ACC112 (cell line): Measurements from ENCODE around the gene ZC3H18.
A peak's percentile ranks its signal among the peaks of the same experiment; 100 is the strongest.

Source experiments
- H2AFZ ChIP-seq: fragments of 200-600 bp; sonication (generic); one replicate; pipeline ENCODE4 v1.6.0; 2017; ENCODE audit warnings: antibody characterized with exemption, low read length; ENCODE audit not compliant: unreplicated experiment
- H3K27ac ChIP-seq: fragments of 200-600 bp; sonication (generic); 2 replicates; pipeline ENCODE4 v1.5.1; 2014; ENCODE audit warnings: low read depth, mild to moderate bottlenecking, antibody characterized with exemption, low read length, moderate library complexity
- H3K27me3 ChIP-seq: fragments of 200-600 bp; sonication (generic); 2 replicates; pipeline ENCODE4 v1.6.1; 2014; ENCODE audit warnings: mild to moderate bottlenecking, antibody characterized with exemption, low read length, moderate library complexity, mixed read lengths; ENCODE audit not compliant: insufficient read depth
- H3K36me3 ChIP-seq: fragments of 200-600 bp; sonication (generic); 2 replicates; pipeline ENCODE4 v1.6.1; 2016; ENCODE audit warnings: mild to moderate bottlenecking, antibody characterized with exemption, low read length, moderate library complexity, mixed read lengths; ENCODE audit not compliant: insufficient read depth
- H3K4me1 ChIP-seq: fragments of 200-600 bp; sonication (generic); one replicate; pipeline ENCODE4 v1.6.1; 2016; ENCODE audit warnings: low read length, mixed read lengths; ENCODE audit not compliant: insufficient read depth, unreplicated experiment, control insufficient read depth
- H3K4me3 ChIP-seq: fragments of 200-600 bp; sonication (generic); 2 replicates; pipeline ENCODE4 v1.5.1; 2014; ENCODE audit warnings: mild to moderate bottlenecking, low read depth, low read length
- H3K79me2 ChIP-seq: fragments of 200-600 bp; sonication (generic); one replicate; pipeline ENCODE4 v1.6.0; 2016; ENCODE audit warnings: low read length; ENCODE audit not compliant: control insufficient read depth, unreplicated experiment, insufficient read depth

The ZC3H18 gene

DNA sequence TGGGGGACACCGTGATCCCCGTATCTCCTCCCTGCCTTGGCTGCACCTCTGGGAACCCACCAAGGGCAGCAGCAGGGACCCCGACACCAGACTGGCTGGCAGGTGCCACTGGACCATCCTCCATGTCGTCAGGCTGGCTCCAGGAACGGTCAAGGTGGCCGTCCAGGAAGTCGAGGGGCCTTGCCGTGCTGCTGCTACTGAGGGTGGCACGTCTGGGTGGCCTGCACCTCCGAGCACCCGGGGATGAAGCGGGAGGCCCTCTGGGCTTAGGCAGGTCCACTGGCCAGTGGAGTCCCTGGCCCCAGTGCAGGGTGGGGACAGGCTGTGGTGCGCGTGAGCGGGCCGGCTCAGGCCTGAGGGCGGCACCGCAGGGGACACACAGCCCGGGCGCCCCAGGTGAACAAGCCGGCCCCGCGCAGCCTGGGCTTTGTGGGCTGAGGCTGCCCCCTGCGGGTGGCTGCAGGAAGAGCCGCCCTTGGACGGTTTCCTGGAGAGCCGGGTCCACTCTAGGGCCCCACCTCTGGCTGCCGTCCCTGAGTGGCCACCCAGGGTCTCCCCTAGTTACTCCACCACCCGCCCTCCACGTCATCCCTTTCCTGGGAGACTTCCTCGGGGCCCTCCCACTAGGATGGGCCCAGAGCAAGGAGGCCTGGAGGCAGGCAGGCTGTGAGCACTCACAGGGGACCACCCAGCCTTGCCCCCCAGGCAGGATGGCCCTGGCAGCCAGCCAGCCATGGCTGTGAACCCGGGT is 42.8 kb upstream of the ZC3H18 start:
- no peak overlapping the region for H2AFZ ChIP-seq

DNA sequence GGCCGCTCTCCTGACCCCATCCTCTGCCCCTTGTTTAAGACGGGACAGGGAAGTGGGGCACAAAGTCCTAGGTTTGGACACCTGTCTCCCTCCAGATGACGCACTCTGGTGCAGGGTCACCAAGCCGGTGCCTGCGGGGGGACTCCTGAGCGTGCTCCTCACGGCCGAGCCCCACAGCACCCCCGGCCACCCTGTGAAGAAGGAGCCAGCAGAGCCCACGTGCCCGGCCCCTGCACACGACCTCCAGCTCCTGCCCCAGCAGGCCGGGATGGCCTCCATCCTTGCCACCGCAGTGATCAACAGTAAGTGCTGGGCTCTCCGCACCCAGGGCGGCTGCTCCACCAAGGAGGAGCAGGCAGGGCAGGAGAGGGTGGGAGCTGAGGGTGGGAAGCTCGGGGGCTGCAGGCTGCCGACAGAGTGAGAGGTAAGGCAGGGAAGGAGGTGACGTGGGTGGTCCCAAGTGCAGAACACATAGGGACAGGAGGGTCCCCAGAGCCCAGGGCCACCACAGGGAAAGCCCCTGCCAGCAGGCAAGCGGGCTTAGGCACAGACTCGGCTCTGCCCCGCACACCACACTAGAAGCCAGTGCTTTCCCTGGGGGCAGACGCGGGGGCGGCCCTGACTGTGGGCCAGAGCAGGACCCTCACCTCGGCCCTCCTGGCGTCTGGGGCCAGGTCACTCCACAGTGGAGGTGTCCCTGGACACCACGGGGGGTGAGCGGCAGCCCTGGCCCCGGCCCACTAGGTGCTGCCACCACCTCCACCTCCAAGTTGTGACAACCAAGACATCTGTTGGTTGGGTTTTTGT is 42.1 kb upstream of the ZC3H18 start:
- H3K4me1 ChIP-seq, result peaks cover 5% of the 10 kb centered on the region

More for the DNA sequence above, 42.8 kb upstream of the ZC3H18 start:
- Histone ChIP-seq H3K4me1 (peaks cover 2% of the 10 kb centered on the region), H3K27ac (no peak overlapping the region), H3K79me2 (peaks cover 3% of the 10 kb centered on the region), H3K27me3 (no peaks in the 10 kb centered on the region), H3K36me3 (peaks cover 3% of the 10 kb centered on the region; the same call in 1 of the 2 replicates), H3K4me3 (no peak overlapping the region)

DNA sequence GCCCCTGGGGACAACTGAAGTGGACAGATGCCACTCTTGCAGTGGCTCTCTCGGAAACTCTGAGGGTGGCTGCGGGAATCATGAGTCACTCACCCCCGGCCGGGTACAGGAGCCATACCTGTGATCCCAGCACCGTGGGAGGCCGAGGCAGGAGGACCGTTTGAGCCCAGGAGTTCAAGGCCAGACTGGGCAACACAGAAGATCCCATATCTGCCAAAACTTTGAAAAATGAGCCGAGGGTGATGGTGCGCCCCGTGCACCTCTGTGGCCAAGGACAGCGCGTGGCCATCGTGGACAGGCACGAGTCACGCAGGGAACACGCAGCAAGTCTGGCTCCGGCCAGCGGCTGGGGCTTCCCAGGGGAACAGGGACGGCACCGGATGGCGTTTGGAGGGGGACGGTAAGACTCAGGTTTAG is 41.3 kb upstream of the ZC3H18 start:
- Histone ChIP-seq H3K36me3 (peaks cover 3% of the 10 kb centered on the region; the same call in 1 of the 2 replicates), H3K4me1 (peaks cover 5% of the 10 kb centered on the region), H2AFZ (no peak overlapping the region), H3K27ac (no peak overlapping the region), H3K79me2 (peaks cover 5% of the 10 kb centered on the region), H3K4me3 (no peak overlapping the region), H3K27me3 (no peaks in the 10 kb centered on the region)

More for the DNA sequence above, 42.1 kb upstream of the ZC3H18 start:
- no peaks in the 10 kb centered on the region for H3K27me3 ChIP-seq
- peaks cover 5% of the 10 kb centered on the region for H3K79me2 ChIP-seq
- H2AFZ ChIP-seq, result no peak overlapping the region
- peaks cover 3% of the 10 kb centered on the region; the same call in 1 of the 2 replicates for H3K36me3 ChIP-seq
- no peak overlapping the region for H3K27ac ChIP-seq
- H3K4me3 ChIP-seq, result no peak overlapping the region

DNA sequence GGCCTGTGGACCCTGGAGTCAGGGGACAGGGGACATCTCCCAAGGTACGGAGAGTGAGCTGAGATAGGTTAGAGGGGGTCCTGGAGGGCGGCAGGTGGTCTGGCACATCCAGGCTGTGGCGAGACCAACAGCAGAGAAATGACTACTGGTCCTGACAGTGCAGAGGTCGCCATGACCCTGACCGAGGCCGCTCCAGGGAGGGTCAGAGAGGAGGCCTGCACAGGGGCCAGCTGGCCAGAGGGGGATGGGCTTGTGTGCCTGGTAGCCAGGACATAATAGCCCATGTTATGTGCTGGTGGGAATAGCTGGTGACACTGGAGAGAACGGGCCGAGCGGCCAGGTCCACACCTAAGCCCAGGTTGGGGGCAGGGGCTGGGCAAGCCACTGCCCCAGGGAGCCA is 40.6 kb upstream of the ZC3H18 start:
- Histone ChIP-seq H3K27me3 (no peaks in the 10 kb centered on the region), H2AFZ (no peak overlapping the region), H3K4me3 (no peak overlapping the region), H3K36me3 (peaks cover 3% of the 10 kb centered on the region; the same call in 1 of the 2 replicates), H3K79me2 (peaks cover 5% of the 10 kb centered on the region), H3K27ac (no peak overlapping the region), H3K4me1 (peaks cover 5% of the 10 kb centered on the region)

DNA sequence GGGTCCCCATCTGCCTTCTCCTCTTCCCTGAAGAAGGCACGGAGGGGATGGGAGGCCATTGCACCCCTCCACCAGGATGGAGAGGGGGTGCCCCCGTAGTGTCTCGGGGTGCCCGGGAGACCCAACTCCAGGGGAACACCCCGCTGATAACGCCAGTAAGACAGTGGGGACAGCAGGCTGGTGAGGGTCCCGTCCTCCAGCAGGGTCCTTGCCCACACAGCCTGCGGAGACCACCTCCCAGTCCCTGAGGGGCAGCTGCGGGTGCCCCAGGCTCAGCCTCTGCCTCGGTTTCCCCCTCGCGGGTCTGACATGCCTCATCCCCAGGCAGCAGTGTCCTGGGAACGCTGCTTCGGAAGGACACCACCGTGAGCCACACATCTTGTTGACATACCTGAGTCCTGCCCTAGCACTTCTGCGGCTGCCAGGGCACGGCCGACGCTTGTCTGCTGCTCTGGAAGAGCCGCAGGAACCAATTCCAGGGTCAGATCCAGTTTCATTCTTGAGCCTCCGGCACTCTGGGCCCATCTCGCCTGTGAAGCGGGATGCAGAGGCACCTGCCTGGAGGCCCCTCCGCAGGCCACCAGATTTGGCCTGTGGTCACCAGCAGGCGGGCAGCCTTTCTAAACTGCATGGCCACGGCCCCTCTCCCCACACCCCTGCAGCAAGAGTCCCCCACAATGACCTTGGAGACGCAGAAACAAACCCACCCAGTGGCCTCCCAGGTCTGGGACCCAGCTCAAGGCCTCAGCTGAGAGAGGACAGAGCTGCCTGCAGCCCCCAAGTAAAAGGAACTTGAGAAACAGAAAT is 39.9 kb upstream of the ZC3H18 start:
- H3K36me3 ChIP-seq, result peaks cover 3% of the 10 kb centered on the region; the same call in 1 of the 2 replicates
- no peak overlapping the region for H3K27ac ChIP-seq
- H3K4me3 ChIP-seq, result no peak overlapping the region
- H3K4me1 ChIP-seq, result peaks cover 10% of the 10 kb centered on the region
- no peaks in the 10 kb centered on the region for H3K27me3 ChIP-seq
- peaks cover 10% of the 10 kb centered on the region for H3K79me2 ChIP-seq
- H2AFZ ChIP-seq, result no peak overlapping the region

DNA sequence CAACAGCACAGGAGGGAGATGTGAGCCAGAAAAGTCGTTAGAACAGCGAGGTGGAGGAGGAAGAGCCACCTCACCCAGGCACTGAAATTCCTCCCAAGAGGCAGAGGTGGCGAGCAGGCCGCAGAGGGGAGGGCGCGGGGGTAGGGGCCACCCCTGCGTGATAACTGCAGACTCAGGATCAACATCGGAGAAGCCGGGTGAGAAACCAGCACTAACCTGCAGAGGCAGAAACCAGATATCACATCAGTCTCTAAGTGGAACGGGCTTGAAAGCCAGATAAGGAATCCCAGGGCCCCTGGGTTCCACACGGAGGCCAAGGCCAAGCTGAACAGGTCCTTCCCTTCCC is 39.4 kb upstream of the ZC3H18 start:
- no peak overlapping the region for H3K27ac ChIP-seq
- peaks cover 3% of the 10 kb centered on the region; the same call in 1 of the 2 replicates for H3K36me3 ChIP-seq
- H3K4me1 ChIP-seq, result peaks cover 11% of the 10 kb centered on the region

DNA sequence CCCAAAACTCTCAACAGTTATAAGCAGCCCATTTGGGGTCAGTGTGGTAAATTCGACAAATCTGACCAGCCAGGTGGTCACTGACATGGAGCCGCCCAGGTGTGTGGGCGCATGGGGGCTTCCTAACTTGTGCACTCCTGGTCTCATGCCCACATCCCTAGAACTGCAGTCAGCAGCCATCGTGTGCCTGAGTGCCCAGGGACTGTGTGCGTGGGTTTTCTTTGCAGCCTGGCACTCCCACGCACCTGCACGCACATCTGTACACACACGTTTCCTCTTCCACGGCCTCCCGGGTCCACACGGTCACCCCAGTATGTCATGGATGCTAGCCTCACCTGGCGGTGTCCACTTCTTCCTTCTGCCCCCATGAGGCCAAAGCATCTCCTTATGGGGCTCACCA is 38.9 kb upstream of the ZC3H18 start:
- H2AFZ ChIP-seq, result no peak overlapping the region
- H3K4me3 ChIP-seq, result no peak overlapping the region
- peaks cover 11% of the 10 kb centered on the region for H3K4me1 ChIP-seq
- H3K36me3 ChIP-seq, result peaks cover 3% of the 10 kb centered on the region; the same call in 1 of the 2 replicates
- no peak overlapping the region for H3K27ac ChIP-seq
- H3K79me2 ChIP-seq, result peaks cover 14% of the 10 kb centered on the region
- no peaks in the 10 kb centered on the region for H3K27me3 ChIP-seq

More for the DNA sequence above, 39.4 kb upstream of the ZC3H18 start:
- Histone ChIP-seq H3K27me3 (no peaks in the 10 kb centered on the region), H3K4me3 (no peak overlapping the region), H2AFZ (no peak overlapping the region), H3K79me2 (peaks cover 14% of the 10 kb centered on the region)

DNA sequence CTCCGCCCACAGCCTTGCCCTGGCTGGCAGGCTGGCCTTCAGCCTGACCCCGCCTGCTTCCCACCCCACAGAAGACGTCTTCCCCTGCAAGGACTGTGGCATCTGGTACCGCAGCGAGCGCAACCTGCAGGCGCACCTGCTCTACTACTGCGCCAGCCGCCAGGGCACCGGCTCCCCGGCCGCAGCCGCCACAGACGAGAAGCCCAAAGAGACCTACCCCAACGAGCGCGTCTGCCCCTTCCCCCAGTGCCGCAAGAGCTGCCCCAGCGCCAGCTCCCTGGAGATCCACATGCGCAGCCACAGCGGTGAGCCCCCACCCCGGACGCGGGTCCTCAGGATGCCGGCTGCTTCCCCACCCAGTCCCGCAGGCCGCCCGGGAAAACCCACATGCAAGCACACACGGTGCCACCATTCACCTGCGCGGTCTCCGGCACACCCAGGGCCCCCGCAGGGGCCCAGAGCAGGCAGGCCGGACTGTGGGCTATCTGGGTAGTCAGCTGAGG is 38.2 kb upstream of the ZC3H18 start:
- H3K4me1 ChIP-seq, result peaks cover 11% of the 10 kb centered on the region

DNA sequence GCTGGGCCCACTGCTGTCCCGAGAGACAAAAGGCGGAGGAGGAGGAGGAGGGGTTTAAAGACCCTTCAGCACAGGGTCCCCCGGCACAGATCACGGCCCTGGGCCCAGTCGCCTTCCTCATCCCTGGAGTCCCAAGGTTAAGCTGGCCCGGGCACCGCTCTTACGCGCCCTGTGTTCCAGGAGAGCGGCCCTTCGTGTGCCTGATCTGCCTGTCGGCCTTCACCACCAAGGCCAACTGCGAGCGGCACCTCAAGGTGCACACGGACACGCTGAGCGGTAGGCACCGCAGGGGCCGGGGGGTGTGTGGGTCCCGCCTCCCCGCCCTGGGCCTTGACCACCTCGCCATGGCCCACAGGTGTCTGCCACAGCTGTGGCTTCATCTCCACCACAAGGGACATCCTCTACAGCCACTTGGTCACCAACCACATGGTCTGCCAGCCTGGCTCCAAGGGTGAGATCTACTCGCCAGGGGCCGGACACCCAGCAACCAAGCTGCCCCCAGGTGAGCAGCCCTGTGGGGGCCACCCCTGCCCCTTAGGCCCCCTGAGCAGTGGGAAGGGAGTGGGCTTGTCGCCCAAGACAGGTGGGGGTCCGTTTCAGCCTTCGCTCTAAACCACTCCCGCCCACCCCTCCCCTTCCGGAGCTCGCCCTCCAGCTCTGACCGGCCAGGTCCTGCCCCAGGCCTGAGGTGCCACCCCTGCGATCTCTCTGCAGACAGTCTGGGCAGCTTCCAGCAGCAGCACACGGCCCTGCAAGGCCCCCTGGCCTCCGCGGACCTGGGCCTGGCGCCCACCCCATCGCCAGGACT is 37.6 kb upstream of the ZC3H18 start:
- peaks cover 11% of the 10 kb centered on the region for H3K4me1 ChIP-seq
- H3K27ac ChIP-seq, result 0 out of 2 replicates have a peak overlapping the region, but pooled peaks have one; percentile 32
- H3K27me3 ChIP-seq, result no peaks in the 10 kb centered on the region
- no peak overlapping the region for H2AFZ ChIP-seq
- peaks cover 3% of the 10 kb centered on the region; the same call in 1 of the 2 replicates for H3K36me3 ChIP-seq
- peaks cover 14% of the 10 kb centered on the region for H3K79me2 ChIP-seq
- peak overlapping the region; percentile 85 for H3K4me3 ChIP-seq

More for the DNA sequence above, 38.2 kb upstream of the ZC3H18 start:
- Histone ChIP-seq H2AFZ (no peak overlapping the region), H3K27me3 (no peaks in the 10 kb centered on the region), H3K27ac (no peak overlapping the region), H3K4me3 (peak overlapping the region; percentile 85; the same call in 1 of the 2 replicates), H3K36me3 (peaks cover 3% of the 10 kb centered on the region; the same call in 1 of the 2 replicates), H3K79me2 (peaks cover 14% of the 10 kb centered on the region)
